Thyroid gland (tissue), 4 donors: ENCODE measurements around the gene SYNM. TPM values are rescaled to one million over a fixed set of nuclear protein-coding genes. Genes with fewer than 3 reads are reported as not detected.
A peak's percentile ranks its signal among the peaks of the same experiment; 100 is the strongest.

Experiments
- DNase-seq, 2 donors: peaks; one replicate each; pipeline ENCODE4 v3.0.0-alpha.2; 2019
- H3K27ac ChIP-seq, 3 donors: fragments of 200-600 bp; sonication (generic); 1 replicate in 2 of 3; 2 replicates in 1 of 3; pipeline ENCODE4 v1.5.1; 2016 to 2019; ENCODE audit warnings: mild to moderate bottlenecking in 1 of 3, moderate library complexity in 1 of 3
- H3K27me3 ChIP-seq: fragments of 200-600 bp; sonication (generic); one replicate; pipeline ENCODE4 v1.5.1; 2019
- H3K36me3 ChIP-seq, 2 donors: fragments of 200-600 bp; sonication (generic); one replicate each; pipeline ENCODE4 v1.5.1; 2016 to 2019
- H3K4me1 ChIP-seq, 2 donors: fragments of 200-600 bp; sonication (generic); one replicate each; pipeline ENCODE4 v1.5.1; 2017 to 2019
- H3K4me3 ChIP-seq, 3 donors: fragments of 200-600 bp; sonication (generic); replicated peaks in 1 of 3; 1 replicate in 2 of 3; 2 replicates in 1 of 3; pipeline ENCODE4 v1.5.1; 2016; ENCODE audit warnings: mild to moderate bottlenecking in 1 of 3
- H3K9me3 ChIP-seq: fragments of 200-600 bp; sonication (generic); one replicate; pipeline ENCODE4 v1.5.1; 2017
- POLR2A ChIP-seq, 2 donors: fragments of 450-650 bp; IDR thresholded peaks; one replicate each; pipeline ENCODE4 v1.6.1; 2017; ENCODE audit warnings: antibody characterized with exemption in 2 of 2, mild to moderate bottlenecking in 2 of 2, moderate library complexity in 1 of 2
- WGBS, 2 donors: methylation state at CpG; one replicate each; pipeline ENCODE4 v1.1.5; 2017; 5-methylcytosine and 5-hydroxymethylcytosine counted together
- intact Hi-C: fragments of 100-400 bp; cut with DNase I; formaldehyde crosslinking; loops from one replicate; pipeline ENCODE4 v1.15.1; 2023
- total RNA-seq, 4 donors: library from RNA; depleted of rRNA; stranded (reverse); fragments of >200 nt; gene quantifications; one replicate each; pipeline ENCODE4 v1.2.3, GENCODE V29; 2016
- TF ChIP-seq, protein P1 (sequence below), 6 experiments: fragments of 200-600 bp in 3 of 6; fragments of 450-650 bp in 3 of 6; sonication (generic) in 3 of 6; IDR thresholded peaks; one replicate each; pipeline ENCODE4 v1.5.1; 2016 to 2019; ENCODE audit warnings: antibody characterized with exemption in 6 of 6, mild to moderate bottlenecking in 2 of 6, inconsistent platforms in 1 of 6, moderate library complexity in 1 of 6

The SYNM gene
- total RNA-seq, 4 donors from 2014 or later, result 14.8 to 24.8 (median 21.5) TPM

DNA sequence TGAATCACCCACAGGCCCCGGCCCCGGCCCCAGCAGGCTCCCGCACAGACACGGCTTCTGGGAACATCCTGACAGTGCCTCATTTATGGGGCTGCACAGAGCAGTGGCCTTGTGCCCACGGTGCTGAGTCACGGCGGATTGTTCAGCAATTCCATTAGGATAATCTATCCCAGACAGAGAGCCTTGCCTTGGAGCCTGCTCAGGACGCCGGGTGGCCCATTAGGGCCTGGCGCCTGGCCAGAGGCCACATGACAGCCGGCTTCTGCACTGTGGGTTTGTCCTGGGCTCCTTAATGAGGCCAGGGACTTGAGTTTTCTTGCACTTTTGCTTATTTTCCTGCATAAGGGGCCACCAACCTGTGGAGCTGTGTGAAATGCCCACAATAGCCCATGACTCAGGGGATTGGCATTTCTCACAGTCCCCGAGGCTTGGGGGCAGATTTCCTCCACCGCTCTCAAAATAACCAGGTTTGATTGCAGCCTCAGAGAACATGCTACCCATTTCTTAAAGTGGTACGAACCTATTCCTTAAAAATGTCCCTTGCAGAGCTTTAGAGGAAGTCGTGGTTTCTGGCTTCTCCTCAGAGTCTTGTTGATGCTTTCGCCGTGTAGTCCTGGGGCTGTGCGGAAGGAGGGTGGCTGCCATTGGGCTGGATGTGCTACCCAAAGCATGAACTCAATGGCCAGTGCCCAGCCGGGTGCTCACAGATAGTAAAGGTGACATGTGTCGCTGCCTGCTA, 19.0 kb downstream of the SYNM start:
- Histone ChIP-seq H3K4me3 (no peak overlapping the region), H3K9me3 (no peaks in the 10 kb centered on the region), H3K27ac (peak overlapping the region; percentile 78 to 91 (median 82)), H3K4me1 (peaks cover 17 to 35% of the 10 kb centered on the region in 2 donors), H3K36me3 (no peaks in the 10 kb centered on the region), H3K27me3 (no peaks in the 10 kb centered on the region)
- 26 to 40% methylated on average over 11 to 20 of the region's 20 CpGs for WGBS, 2 donors
- TF ChIP-seq, protein P1, sequence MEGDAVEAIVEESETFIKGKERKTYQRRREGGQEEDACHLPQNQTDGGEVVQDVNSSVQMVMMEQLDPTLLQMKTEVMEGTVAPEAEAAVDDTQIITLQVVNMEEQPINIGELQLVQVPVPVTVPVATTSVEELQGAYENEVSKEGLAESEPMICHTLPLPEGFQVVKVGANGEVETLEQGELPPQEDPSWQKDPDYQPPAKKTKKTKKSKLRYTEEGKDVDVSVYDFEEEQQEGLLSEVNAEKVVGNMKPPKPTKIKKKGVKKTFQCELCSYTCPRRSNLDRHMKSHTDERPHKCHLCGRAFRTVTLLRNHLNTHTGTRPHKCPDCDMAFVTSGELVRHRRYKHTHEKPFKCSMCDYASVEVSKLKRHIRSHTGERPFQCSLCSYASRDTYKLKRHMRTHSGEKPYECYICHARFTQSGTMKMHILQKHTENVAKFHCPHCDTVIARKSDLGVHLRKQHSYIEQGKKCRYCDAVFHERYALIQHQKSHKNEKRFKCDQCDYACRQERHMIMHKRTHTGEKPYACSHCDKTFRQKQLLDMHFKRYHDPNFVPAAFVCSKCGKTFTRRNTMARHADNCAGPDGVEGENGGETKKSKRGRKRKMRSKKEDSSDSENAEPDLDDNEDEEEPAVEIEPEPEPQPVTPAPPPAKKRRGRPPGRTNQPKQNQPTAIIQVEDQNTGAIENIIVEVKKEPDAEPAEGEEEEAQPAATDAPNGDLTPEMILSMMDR (IDR thresholded peaks at IDR 0.05), result no peak
- peak in 1 of 2 donors; percentile 23 for TF ChIP-seq POLR2A (IDR thresholded peaks at IDR 0.05)
- intact Hi-C loops, result no loop called here
- DNase-seq, result peak; percentile 85 to 89

DNA sequence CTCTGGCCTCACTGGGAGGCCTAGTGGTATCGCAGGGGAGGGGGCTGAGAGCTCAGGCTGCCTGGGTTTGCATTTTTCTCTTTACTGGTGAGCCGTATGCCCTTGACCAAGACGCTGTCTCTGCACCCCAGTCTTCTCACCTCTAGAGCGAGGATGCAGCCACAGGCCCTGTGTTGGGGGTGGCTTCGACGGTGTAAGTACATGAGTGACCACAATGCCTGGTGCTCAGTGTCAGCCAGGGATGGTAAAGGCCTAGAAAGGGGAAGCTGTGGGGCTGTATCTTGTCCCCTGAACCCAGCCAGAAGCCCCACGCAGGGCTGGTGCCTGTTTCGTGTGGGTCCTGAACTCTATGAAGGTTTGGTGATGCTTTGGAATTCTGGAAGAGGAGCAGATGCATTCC, 19.8 kb downstream of the SYNM start:
- intact Hi-C loops, result no loop called here
- TF ChIP-seq, protein P1 (IDR thresholded peaks at IDR 0.05), result no peak
- no peak for TF ChIP-seq POLR2A (IDR thresholded peaks at IDR 0.05)
- Histone ChIP-seq H3K27ac (peak overlapping the region; percentile 78 to 91 (median 82)), H3K9me3 (no peaks in the 10 kb centered on the region), H3K27me3 (no peaks in the 10 kb centered on the region), H3K4me3 (no peak overlapping the region), H3K4me1 (peaks cover 17 to 35% of the 10 kb centered on the region in 2 donors), H3K36me3 (no peaks in the 10 kb centered on the region)
- no peak for DNase-seq
- WGBS, 2 donors, result 81 to 93% methylated on average over 4 to 8 of the region's 8 CpGs

DNA sequence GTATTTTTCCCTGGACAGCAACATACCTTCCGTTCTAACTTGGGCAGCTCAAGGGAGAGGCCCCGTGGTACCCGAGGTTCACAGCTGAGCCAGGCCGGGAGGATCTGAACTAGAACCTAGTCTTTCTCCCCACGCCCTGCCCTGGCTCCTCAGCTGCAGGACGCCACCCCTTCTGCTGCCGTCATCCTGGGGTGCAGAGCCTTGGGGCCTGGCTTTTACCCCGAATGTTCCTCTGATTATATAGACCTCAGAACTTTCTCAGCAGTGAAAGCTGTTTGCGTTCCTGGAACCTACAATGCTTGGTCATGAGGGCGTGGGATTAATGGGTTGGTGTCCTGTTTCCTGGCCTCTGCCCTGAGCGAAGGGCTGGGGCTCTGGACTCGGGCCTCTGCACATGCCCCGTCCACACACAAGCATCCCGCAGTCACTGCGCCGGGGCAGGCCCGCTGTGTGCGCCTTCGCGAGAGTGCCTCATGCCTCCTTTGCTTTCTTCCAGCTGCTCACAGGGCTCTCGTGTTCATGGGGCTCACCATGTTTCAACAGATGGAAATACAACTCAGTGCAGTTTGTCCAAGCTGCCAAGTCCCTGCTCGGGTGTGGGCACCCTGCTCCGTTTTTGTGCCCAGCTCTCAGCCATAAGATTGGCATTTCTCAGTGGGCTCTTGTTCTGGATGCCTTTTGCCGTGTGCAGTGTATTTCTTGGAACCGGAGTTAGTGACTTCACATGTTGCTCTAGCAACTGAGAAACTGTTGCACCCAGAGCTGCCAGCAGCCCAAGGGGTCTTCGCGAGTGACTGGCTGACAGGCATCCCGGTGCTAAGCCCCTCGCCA, 20.4 kb downstream of the SYNM start:
- no peaks in the 10 kb centered on the region for H3K9me3 ChIP-seq

DNA sequence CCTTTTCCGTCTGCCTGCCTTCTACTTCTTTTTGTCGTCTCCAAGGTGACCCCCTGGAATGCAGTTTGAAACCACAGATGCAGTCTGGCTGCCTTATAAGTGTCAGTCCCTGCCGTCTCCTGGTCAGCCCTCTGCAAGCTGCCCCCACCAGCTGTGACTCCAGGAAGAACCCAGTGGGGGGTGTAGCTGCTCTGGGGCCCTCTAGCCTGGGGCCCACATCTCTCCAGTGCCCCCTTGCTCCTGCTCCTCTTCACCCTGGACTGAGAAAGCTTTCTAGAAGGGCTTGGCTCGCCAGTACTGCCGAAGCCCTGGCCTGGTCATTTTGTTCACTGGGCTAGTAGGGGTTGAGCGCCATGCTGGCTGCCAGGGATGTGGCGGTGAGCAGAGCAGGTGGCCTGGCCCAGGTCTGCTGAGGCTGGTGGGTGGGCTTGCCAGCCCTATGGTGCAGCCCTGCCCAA, 21.3 kb downstream of the SYNM start:
- peak in 1 of 2 donors; percentile 16 for DNase-seq
- no peaks in the 10 kb centered on the region for H3K9me3 ChIP-seq
- no peaks in the 10 kb centered on the region for H3K27me3 ChIP-seq
- intact Hi-C loops, result no loop called here
- H3K4me3 ChIP-seq, result no peak overlapping the region
- peak overlapping the region in 1 of 3 donors; percentile 91 for H3K27ac ChIP-seq
- 70 to 78% methylated on average over 7 of the region's 7 CpGs for WGBS, 2 donors
- H3K36me3 ChIP-seq, result peaks cover 0 to 3% of the 10 kb centered on the region in 2 donors
- H3K4me1 ChIP-seq, result peaks cover 17 to 35% of the 10 kb centered on the region in 2 donors
- TF ChIP-seq POLR2A (IDR thresholded peaks at IDR 0.05), result no peak
- TF ChIP-seq, protein P1 (IDR thresholded peaks at IDR 0.05), result no peak

More for the DNA sequence above, 20.4 kb downstream of the SYNM start:
- H3K4me3 ChIP-seq, result no peak overlapping the region
- intact Hi-C loops, result no loop called here
- H3K4me1 ChIP-seq, result peaks cover 17 to 35% of the 10 kb centered on the region in 2 donors
- TF ChIP-seq POLR2A (IDR thresholded peaks at IDR 0.05), result no peak
- TF ChIP-seq, protein P1 (IDR thresholded peaks at IDR 0.05), result no peak
- H3K36me3 ChIP-seq, result peaks cover 0 to under 1% of the 10 kb centered on the region in 2 donors
- peak overlapping the region; percentile 10 to 91 (median 78) for H3K27ac ChIP-seq
- no peaks in the 10 kb centered on the region for H3K27me3 ChIP-seq
- peak in 1 of 2 donors; percentile 36 for DNase-seq
- 64 to 73% methylated on average over 29 of the region's 29 CpGs for WGBS, 2 donors
